Stimulated activated naive CD4-positive, alpha-beta T cell treated with Interleukin-2 at 50 U/mL for 16 hours (primary cell): ENCODE measurements around the gene MPST.
A peak's percentile ranks its signal among the peaks of the same experiment; 100 is the strongest.

Experiments
- DNase-seq: peaks from one replicate; lab custom pipeline; 2025; lab: John Stamatoyannopoulos, UW

MPST gene

GRCh38 chr22:37022483-37023337, 3.2 kb downstream of the MPST start:
- DNase-seq: no peak

- DNase-seq: no peak
Observed at GRCh38 chr22:37023743-37024338, 4.3 kb downstream of the MPST start.

DNA sequence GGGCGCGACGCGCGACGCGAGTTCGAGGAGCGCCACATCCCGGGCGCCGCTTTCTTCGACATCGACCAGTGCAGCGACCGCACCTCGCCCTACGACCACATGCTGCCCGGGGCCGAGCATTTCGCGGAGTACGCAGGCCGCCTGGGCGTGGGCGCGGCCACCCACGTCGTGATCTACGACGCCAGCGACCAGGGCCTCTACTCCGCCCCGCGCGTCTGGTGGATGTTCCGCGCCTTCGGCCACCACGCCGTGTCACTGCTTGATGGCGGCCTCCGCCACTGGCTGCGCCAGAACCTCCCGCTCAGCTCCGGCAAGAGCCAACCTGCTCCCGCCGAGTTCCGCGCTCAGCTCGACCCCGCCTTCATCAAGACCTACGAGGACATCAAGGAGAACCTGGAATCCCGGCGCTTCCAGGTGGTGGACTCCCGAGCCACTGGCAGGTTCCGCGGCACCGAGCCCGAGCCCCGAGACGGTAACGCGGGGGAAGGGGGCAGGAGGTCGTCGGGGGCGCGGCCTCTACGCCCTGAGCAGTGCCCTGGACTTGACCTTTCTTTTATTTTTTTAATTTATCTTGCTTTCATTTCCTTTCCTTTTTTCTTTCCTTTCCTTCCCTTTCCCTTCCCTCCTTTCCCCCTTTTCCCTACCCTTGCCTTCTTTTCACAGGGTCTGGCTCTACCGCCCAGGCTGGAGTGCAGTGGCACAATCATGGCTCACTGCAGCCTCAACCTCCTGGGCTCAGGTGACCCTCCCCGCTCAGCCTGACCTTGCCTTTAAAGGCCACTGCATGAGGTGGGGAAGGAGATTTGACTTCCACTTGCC, 5.0 kb downstream of the MPST start:
- no peak for DNase-seq

DNA sequence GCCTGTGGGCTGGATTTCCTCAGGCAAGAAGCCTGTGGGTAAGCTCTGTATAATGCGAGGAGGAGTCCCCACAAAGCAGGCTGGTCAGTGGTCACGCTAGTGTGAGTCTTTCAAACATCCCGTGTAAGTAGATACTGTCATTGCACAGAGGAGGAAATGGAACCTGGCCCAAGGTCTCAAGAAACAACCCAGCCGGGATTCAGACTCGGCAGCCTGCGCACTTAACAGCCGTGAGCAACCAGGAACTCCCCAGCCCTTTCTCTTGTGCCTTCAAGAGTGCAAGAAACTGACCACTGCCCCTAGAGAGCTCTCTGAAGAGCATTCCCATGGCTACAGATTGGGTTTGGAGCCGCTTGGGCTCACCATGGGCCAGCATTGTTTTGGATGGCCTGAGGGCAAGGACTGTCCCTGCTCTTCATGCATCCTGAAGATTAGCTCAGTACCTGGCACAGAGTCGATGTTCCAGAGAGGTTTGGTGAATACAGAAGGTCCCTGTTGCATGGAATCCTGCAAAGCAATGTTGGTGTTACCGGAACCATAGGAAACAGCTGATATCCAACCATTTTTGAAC, 6.0 kb downstream of the MPST start:
- no peak for DNase-seq

DNA sequence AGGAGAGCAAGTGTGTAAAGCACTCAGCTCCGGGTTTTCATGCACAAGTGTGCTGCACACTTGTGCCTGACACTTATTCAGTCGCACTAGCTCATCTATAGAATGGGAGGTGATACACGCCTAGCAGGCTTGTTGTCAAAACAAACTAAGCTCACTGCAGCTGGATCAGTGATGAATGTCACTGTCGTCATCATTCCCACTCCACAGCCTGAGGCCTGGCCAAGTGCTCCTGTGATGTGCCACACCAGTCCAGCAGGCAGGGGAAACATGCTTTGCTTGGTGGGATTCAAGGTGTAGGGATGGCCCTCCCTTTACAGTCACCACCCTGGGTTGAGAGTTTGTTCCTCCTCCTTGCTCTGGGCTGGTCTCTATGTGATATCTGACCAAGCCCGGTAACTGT, 6.8 kb downstream of the MPST start:
- no peak for DNase-seq

GRCh38 chr22:37027556-37027955, 8.0 kb downstream of the MPST start:
- no peak for DNase-seq

- no peak for DNase-seq
Observed at GRCh38 chr22:37028692-37029674, 9.4 kb downstream of the MPST start.

DNA sequence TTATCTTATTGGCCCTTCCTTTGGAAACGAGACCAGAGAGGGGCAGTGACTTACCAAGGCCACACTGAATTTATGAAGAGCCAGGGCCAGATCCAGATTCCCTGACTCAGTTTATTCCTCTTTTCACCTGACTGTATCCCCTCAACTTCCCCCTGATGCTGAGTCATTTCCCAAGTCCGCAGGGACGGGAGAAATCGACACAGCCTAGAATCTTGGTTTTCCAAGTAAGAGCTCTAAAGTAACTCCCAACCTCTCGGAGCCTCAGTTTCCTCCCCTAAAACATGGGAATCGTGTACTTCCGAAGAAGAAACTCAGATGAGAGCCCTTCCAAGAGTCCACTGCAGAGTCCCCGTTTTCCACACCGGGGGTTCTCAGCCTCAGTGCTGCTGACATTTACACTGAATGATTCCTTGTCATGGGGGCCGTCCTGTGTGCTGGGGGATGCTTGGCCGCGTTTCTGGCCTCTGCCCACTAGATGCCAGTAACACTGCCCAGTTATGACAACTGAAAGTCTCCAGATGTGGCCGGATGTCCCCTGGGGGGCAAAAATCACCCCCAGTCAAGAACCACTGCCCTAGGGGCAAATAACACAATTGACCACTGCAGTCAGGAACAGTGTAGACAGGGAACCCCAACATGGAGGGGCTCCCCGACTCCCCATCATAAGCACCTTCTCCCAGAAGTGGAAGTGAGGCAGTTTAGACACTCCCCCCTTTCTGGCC, 11.2 kb downstream of the MPST start:
- DNase-seq: no peak

- no peak for DNase-seq
Observed at GRCh38 chr22:37032134-37032534, 12.6 kb downstream of the MPST start.

DNA sequence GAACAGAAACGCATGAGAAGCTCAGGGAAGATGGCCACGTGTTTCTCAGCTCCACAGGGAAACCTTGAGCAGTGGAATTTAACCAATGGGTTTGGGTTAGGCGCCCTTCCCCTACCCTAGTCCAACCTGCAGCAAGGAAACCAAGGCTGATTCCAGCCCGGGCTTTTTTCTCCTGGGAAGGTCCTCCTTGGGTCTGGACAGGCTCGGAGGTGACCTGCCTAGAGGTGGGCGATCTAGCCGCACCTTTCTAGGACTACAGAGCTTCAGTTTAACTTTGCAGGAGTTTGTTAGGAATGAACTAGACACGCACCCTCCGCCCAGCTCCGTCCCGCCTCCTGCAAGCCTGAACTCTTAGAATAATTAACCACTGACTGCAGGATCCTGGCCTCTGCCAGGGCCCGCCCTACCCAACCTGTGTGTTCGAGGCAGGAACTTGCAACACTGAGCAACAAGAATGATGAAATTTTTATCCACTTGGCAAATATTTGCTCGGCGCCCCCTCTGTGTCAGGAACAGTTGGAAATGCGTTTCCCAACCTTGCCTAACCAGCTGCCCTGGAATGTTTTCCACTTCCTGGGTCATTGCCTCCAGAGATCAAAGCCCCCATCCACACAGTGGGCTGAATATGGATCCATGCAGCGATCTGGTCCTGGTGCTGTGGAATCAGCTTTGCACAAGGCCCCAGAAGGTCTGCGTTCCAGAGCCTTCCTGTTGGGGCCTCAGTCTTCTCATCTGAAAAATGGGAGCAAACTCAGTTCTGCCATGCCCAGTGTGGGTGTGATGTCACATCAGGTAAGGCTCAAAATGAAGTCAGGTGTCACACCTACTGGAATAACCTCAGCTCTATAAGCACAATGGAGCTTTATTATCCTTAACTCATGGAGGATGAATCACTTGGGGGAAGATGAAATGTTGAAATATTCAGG, 13.3 kb downstream of the MPST start:
- no peak for DNase-seq

DNA sequence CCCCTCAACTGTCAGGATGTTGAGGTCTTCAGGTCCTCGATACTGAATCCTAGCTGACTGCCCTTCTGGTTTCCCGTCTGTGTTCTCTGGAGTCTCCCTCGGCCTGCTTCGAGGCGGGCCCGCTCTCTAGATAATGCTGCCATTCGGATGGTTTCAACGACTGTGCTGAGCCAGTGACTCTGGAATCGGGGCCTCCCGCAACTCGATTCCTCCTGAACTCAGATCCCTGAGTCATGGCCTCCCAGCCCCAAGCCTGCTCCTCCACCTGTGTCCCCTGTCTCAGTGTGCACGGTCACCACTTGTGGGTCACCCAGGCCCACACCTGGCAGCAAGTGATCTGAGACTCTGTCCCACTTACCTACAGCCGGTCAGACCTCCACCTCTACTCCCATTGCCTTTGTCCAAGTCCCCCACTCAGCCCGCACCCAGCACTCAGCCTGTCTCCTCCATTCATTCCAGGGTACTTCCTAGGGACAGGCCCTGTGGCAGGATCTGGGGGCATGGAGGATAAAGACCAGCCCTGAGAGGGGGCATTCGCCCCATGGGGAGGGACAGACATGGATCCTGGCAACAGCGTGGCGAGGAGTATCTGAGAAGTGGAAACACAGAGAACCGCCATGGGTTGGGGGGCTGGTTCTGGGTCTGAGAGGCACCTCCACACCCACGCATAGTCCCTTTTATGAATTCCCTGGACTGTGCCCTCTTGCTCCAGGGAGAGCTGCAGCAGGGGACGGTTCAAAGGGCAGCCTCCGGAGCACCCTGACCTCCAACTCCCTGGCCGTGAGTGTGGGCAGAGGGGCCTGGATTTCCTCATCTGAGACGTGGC, 14.3 kb downstream of the MPST start:
- DNase-seq: no peak

- no peak for DNase-seq
Observed at GRCh38 chr22:37036655-37037377, 17.3 kb downstream of the MPST start.

GRCh38 chr22:37037669-37038068, 18.1 kb downstream of the MPST start:
- DNase-seq: no peak

- no peak for DNase-seq
Observed at GRCh38 chr22:37039466-37039865, 19.9 kb downstream of the MPST start.

DNA sequence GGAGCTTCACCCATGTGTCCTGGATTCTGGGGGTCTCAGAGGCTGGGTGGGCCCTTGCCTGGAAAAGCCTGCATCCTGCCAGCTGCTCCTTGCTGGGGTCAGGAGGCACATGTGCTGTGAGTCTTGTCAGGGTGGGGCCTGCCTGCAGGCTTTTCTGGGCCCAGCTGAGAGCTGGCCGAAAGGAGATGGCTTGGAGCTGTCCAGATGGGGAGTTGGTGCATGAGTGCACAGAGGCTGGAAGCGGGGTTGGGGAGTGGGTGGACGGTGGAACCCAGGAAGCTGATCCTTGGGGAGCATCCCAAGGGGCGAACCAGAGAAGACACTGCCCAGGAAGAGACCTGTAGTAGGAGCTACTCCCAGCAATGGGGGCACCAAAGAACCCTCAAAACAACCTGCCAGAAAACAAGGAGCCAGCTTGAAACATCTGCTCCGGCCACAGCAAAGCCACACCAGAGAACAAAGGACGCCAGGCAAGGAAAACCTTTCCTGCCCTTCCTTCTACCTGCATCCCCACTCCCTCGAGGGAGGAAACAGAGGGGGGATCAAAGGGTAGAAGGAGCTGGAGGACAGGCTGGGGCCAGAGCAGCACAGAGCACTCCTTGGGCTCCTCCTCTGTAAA, 23.8 kb downstream of the MPST start:
- no peak for DNase-seq

GRCh38 chr22:37043828-37044538, 24.4 kb downstream of the MPST start:
- peak; percentile 9 for DNase-seq
